ENCODE data around the gene CMTM8. TPM values are rescaled to one million over a fixed set of nuclear protein-coding genes. Genes with fewer than 3 reads are reported as not detected.

The CMTM8 gene
- total RNA-seq, 1 experiment from 2014 or later: 28.5 TPM

- H3K36me3 Mint-ChIP-seq (ENCODE audit: insufficient read depth, unreplicated experiment): peaks cover 6% of the 10 kb centered on the region
- H3K4me3 ChIP-seq (ENCODE audit: low read depth, low read length): no peak overlapping the region
- H3K4me1 ChIP-seq: no peaks in the 10 kb centered on the region
Observed at GRCh38 chr3:32249184-32249782, 10.8 kb downstream of the CMTM8 start.

GRCh38 chr3:32254268-32254667 lies 15.8 kb downstream of the CMTM8 start:
- CTCF ChIA-PET: no interaction called here
- H3K4me1 ChIP-seq: peaks cover 4% of the 10 kb centered on the region; the same call in 1 of the 2 replicates
- peaks cover 30% of the 10 kb centered on the region for H3K36me3 Mint-ChIP-seq (ENCODE audit: insufficient read depth, unreplicated experiment)
- H3K27ac Mint-ChIP-seq (ENCODE audit: unreplicated experiment): no peak overlapping the region
- no peak for DNase-seq
- H3K9me3 ChIP-seq: peaks cover 15% of the 10 kb centered on the region
- TF ChIP-seq CTCF (IDR thresholded peaks at IDR 0.05; ENCODE audit: insufficient read depth in 1 of 2, low read depth in 1 of 2, low read length in 1 of 2, severe bottlenecking in 1 of 2, unreplicated experiment in 1 of 2): no peak
- peaks cover 10% of the 10 kb centered on the region for H3K9me3 Mint-ChIP-seq (ENCODE audit: unreplicated experiment)
- no peak overlapping the region for H3K4me3 ChIP-seq (ENCODE audit: low read depth, low read length)
- H3K27me3 Mint-ChIP-seq (ENCODE audit: insufficient read depth, unreplicated experiment): no peaks in the 10 kb centered on the region
- H3K4me1 Mint-ChIP-seq (ENCODE audit: low read depth, unreplicated experiment): peaks cover 16% of the 10 kb centered on the region
- POLR2A ChIA-PET: no interaction called here
- H3K4me3 Mint-ChIP-seq (ENCODE audit: unreplicated experiment): no peak overlapping the region
- no peaks in the 10 kb centered on the region for H3K36me3 ChIP-seq (ENCODE audit: control insufficient read depth, insufficient read depth, low read length)
- BruUV-seq (replicated peaks): no TSS peak
- no peaks in the 10 kb centered on the region for H3K27me3 ChIP-seq (replicated peaks; ENCODE audit: control insufficient read depth, insufficient read depth, low read length)
- intact Hi-C loops (cut with micrococcal nuclease; ENCODE audit: unreplicated experiment): no loop called here

More at GRCh38 chr3:32249184-32249782, 10.8 kb downstream of the CMTM8 start:
- intact Hi-C loops (cut with micrococcal nuclease; ENCODE audit: unreplicated experiment): no loop called here
- H3K4me3 Mint-ChIP-seq (ENCODE audit: unreplicated experiment): no peak overlapping the region
- peaks cover 9% of the 10 kb centered on the region for H3K9me3 ChIP-seq
- ChIA-PET CTCF (no interaction called here), POLR2A (no interaction called here)
- BruUV-seq (replicated peaks): no TSS peak
- H3K27ac Mint-ChIP-seq (ENCODE audit: unreplicated experiment): no peak overlapping the region
- H3K4me1 Mint-ChIP-seq (ENCODE audit: low read depth, unreplicated experiment): peaks cover 20% of the 10 kb centered on the region
- H3K27me3 Mint-ChIP-seq (ENCODE audit: insufficient read depth, unreplicated experiment): no peaks in the 10 kb centered on the region
- H3K27me3 ChIP-seq (replicated peaks; ENCODE audit: control insufficient read depth, insufficient read depth, low read length): no peaks in the 10 kb centered on the region
- no peak for DNase-seq
- peaks cover under 1% of the 10 kb centered on the region for H3K9me3 Mint-ChIP-seq (ENCODE audit: unreplicated experiment)
- H3K36me3 ChIP-seq (ENCODE audit: control insufficient read depth, insufficient read depth, low read length): no peaks in the 10 kb centered on the region
- TF ChIP-seq CTCF (IDR thresholded peaks at IDR 0.05; ENCODE audit: insufficient read depth in 1 of 2, low read depth in 1 of 2, low read length in 1 of 2, severe bottlenecking in 1 of 2, unreplicated experiment in 1 of 2): no peak

- H3K27me3 Mint-ChIP-seq (ENCODE audit: insufficient read depth, unreplicated experiment): no peaks in the 10 kb centered on the region
- no peak for TF ChIP-seq CTCF (IDR thresholded peaks at IDR 0.05; ENCODE audit: insufficient read depth in 1 of 2, low read depth in 1 of 2, low read length in 1 of 2, severe bottlenecking in 1 of 2, unreplicated experiment in 1 of 2)
Observed at GRCh38 chr3:32255345-32255744, 16.9 kb downstream of the CMTM8 start.

More at GRCh38 chr3:32255345-32255744, 16.9 kb downstream of the CMTM8 start:
- Mint-ChIP-seq H3K4me3 (ENCODE audit: unreplicated experiment) (no peak overlapping the region), H3K36me3 (ENCODE audit: insufficient read depth, unreplicated experiment) (peaks cover 30% of the 10 kb centered on the region), H3K4me1 (ENCODE audit: low read depth, unreplicated experiment) (peaks cover 16% of the 10 kb centered on the region), H3K27ac (ENCODE audit: unreplicated experiment) (no peak overlapping the region), H3K9me3 (ENCODE audit: unreplicated experiment) (peaks cover 10% of the 10 kb centered on the region)
- no peak overlapping the region for H3K4me3 ChIP-seq (ENCODE audit: low read depth, low read length)
- no peak for DNase-seq
- H3K4me1 ChIP-seq: peaks cover 4% of the 10 kb centered on the region; the same call in 1 of the 2 replicates
- no peaks in the 10 kb centered on the region; the same call in 1 of the 2 replicates for H3K36me3 ChIP-seq (ENCODE audit: control insufficient read depth, insufficient read depth, low read length)
- BruUV-seq (replicated peaks): no TSS peak
- H3K27me3 ChIP-seq (replicated peaks; ENCODE audit: control insufficient read depth, insufficient read depth, low read length): no peaks in the 10 kb centered on the region
- ChIA-PET POLR2A (no interaction called here), CTCF (no interaction called here)
- H3K9me3 ChIP-seq: peaks cover 15% of the 10 kb centered on the region
- intact Hi-C loops (cut with micrococcal nuclease; ENCODE audit: unreplicated experiment): no loop called here
